HepG2 (cell line): ENCODE results near the gene TRPV6. TPM values are rescaled to one million over a fixed set of nuclear protein-coding genes. Genes with fewer than 3 reads are reported as not detected.

ENCODE experiments used
- ATAC-seq: fragments of 200-7000 bp; cut with Tn5 transposase; 3 replicates; pipeline ENCODE4 v1.9.1; 2020; ENCODE audit warnings: mild to moderate bottlenecking, moderate library complexity
- BruUV-seq: library from RNA; stranded (reverse); fragments of 400-500 nt; replicated peaks from 2 replicates; lab custom pipeline; 2021; lab: Mats Ljungman, UMichigan
- CTCF ChIA-PET: fragments of 300-600 bp; formaldehyde crosslinking; extraction: SDS; loops from one replicate; lab custom pipeline; 2021; ENCODE audit warnings: low total read pairs, inconsistent platforms, low intra/inter-chr PET ratio; lab: Yijun Ruan, JAX
- POLR2A ChIA-PET: fragments of 350-600 bp; sonication (Branson Sonifier 250); formaldehyde crosslinking; loops from one replicate; lab custom pipeline; 2020; ENCODE audit warnings: antibody characterized with exemption, inconsistent platforms; lab: Yijun Ruan, JAX
- DNase-seq: peaks from one replicate; pipeline ENCODE4 v3.0.0-alpha.2; 2015; ENCODE audit warnings: low spot score
- FAIRE-seq: peaks from 3 replicates; lab custom pipeline; 2011; peaks lifted over from hg19 to GRCh38; lab: Jason Lieb, UNC
- H2AFZ ChIP-seq: one replicate; pipeline ENCODE4 v1.6.1; 2011; ENCODE audit warnings: low read length, inconsistent platforms
- H3K27ac ChIP-seq: fragments of 300-600 bp; 3 replicates; pipeline ENCODE4 v1.8.0; 2011; ENCODE audit warnings: mixed run types, mild to moderate bottlenecking, mixed read lengths, low read length, inconsistent platforms; ENCODE audit not compliant: insufficient read depth; ENCODE audit errors: extremely low read length
- H3K27me3 ChIP-seq, 2 experiments: fragments of 200-600 bp in 1 of 2; 2 replicates in 1 of 2; 3 replicates in 1 of 2; pipeline versions ENCODE4 v1.6.0 to v1.8.0; 2011; ENCODE audit warnings: low read length in 2 of 2, mild to moderate bottlenecking in 2 of 2, moderate library complexity in 2 of 2, inconsistent platforms in 1 of 2; ENCODE audit not compliant: insufficient read depth in 2 of 2, control insufficient read depth in 1 of 2
- H3K36me3 ChIP-seq, 2 experiments: fragments of 200-600 bp in 1 of 2; replicated peaks in 1 of 2; 2 replicates in 1 of 2; 3 replicates in 1 of 2; pipeline versions ENCODE4 v1.5.1 to v1.8.0; 2011; ENCODE audit warnings: low read length in 2 of 2, inconsistent platforms in 1 of 2; ENCODE audit not compliant: insufficient read depth in 2 of 2, control insufficient read depth in 1 of 2
- H3K4me1 ChIP-seq: 2 replicates; pipeline ENCODE4 v1.5.1; 2012; ENCODE audit warnings: low read length, inconsistent platforms; ENCODE audit not compliant: insufficient read depth
- H3K4me2 ChIP-seq: 2 replicates; pipeline ENCODE4 v1.6.0; 2011; ENCODE audit warnings: low read depth, low read length, inconsistent platforms
- H3K4me3 ChIP-seq, 3 experiments: fragments of 200-600 bp in 1 of 3; sonication (generic), shearing (Covaris generic) in 1 of 3; replicated peaks in 1 of 3; 2 replicates each; pipeline ENCODE4 v1.5.1; 2011 to 2016; ENCODE audit warnings: low read length in 3 of 3, inconsistent platforms in 2 of 3, low read depth in 2 of 3, mild to moderate bottlenecking in 2 of 3, control low read depth in 1 of 3, mixed read lengths in 1 of 3; ENCODE audit not compliant: insufficient read depth in 1 of 3
- H3K79me2 ChIP-seq: one replicate; pipeline ENCODE4 v1.6.1; 2011; ENCODE audit warnings: low read length, inconsistent platforms; ENCODE audit not compliant: insufficient read depth
- H3K9ac ChIP-seq: 2 replicates; pipeline ENCODE4 v1.6.0; 2011; ENCODE audit warnings: mild to moderate bottlenecking, low read depth, low read length, inconsistent platforms; ENCODE audit not compliant: insufficient read depth
- H3K9me3 ChIP-seq: 2 replicates; pipeline ENCODE4 v1.5.1; 2012; ENCODE audit warnings: mild to moderate bottlenecking, low read length
- H4K20me1 ChIP-seq: 2 replicates; pipeline ENCODE4 v1.6.0; 2011; ENCODE audit warnings: inconsistent platforms, mild to moderate bottlenecking, low read length, moderate library complexity; ENCODE audit not compliant: insufficient read depth
- ATAD3A ChIP-seq: sonication (generic); formaldehyde crosslinking; IDR thresholded peaks from 2 replicates; pipeline ENCODE4 v1.4.0; 2020; ENCODE audit warnings: missing genetic modification reagents
- NFRKB ChIP-seq: fragments of 450-650 bp; IDR thresholded peaks from 2 replicates; pipeline ENCODE4 v1.6.1; 2017
- NRL ChIP-seq: sonication (generic); formaldehyde crosslinking; IDR thresholded peaks from 2 replicates; pipeline ENCODE4 v1.5.0; 2020; ENCODE audit warnings: missing genetic modification reagents, mild to moderate bottlenecking, moderate library complexity, borderline replicate concordance
- PRMT3 ChIP-seq: sonication (generic); formaldehyde crosslinking; IDR thresholded peaks from 2 replicates; pipeline ENCODE4 v1.8.1; 2022; ENCODE audit warnings: low read depth, mild to moderate bottlenecking, moderate library complexity, missing genetic modification reagents, borderline replicate concordance
- SYNCRIP ChIP-seq: fragments of 200-400 bp; formaldehyde crosslinking; IDR thresholded peaks from 2 replicates; pipeline ENCODE4 v1.6.1; 2018; ENCODE audit warnings: mild to moderate bottlenecking, low read depth, low read length; ENCODE audit not compliant: insufficient read depth
- THAP11 ChIP-seq: IDR thresholded peaks from 2 replicates; pipeline ENCODE4 v1.6.1; 2016; ENCODE audit warnings: missing biosample characterization, missing genetic modification reagents
- THAP8 ChIP-seq: sonication (generic); formaldehyde crosslinking; IDR thresholded peaks from 2 replicates; pipeline ENCODE4 v1.5.1; 2020; ENCODE audit warnings: missing genetic modification reagents, mild to moderate bottlenecking, borderline replicate concordance
- ZBTB43 ChIP-seq: sonication (generic); formaldehyde crosslinking; conservative IDR thresholded peaks from 2 replicates; pipeline ENCODE4 v1.4.0; 2020; ENCODE audit warnings: missing genetic modification reagents
- ZNF18 ChIP-seq: sonication (generic); formaldehyde crosslinking; IDR thresholded peaks from 2 replicates; pipeline ENCODE4 v1.8.0; 2022; ENCODE audit warnings: mild to moderate bottlenecking, missing genetic modification reagents; ENCODE audit not compliant: insufficient replicate concordance
- ZNF414 ChIP-seq: sonication (generic); formaldehyde crosslinking; IDR thresholded peaks from 2 replicates; pipeline ENCODE4 v1.5.0; 2020; ENCODE audit warnings: missing genetic modification reagents
- ZNF605 ChIP-seq: sonication (generic); formaldehyde crosslinking; IDR thresholded peaks from 2 replicates; pipeline ENCODE4 v1.8.0; 2022; ENCODE audit warnings: mild to moderate bottlenecking, missing genetic modification reagents
- WGBS: methylation state at CpG from one replicate; pipeline ENCODE4 v1.1.6; 2017; ENCODE audit warnings: low lambda C conversion rate; 5-methylcytosine and 5-hydroxymethylcytosine counted together
- in situ Hi-C: cut with HindIII; loops from 2 replicates; pipeline ENCODE4 v1.10.0; 2017; ENCODE audit warnings: low pct_unique_long_range_greater_than_20kb; ENCODE audit not compliant: extremely low pct_ligation_motif_present
- intact Hi-C: fragments of 100-400 bp; cut with micrococcal nuclease; formaldehyde crosslinking; loops from one replicate; pipeline ENCODE4 v1.10.0; 2022; ENCODE audit not compliant: unreplicated experiment
- polyA plus RNA-seq, 8 experiments: library from polyadenylated mRNA; depleted of rRNA in 3 of 8; stranded (reverse) in 7 of 8; unstranded in 1 of 8; fragments of >200 nt; fragmentation: Illumina TruSeq in 4 of 8; extraction: Trizol in 4 of 8; gene quantifications; 2 replicates each; pipeline versions ENCODE4 v1.2.1 to v1.2.3, GENCODE V29; 2011 to 2016; ENCODE audit warnings: low read depth in 4 of 8, missing spikeins in 1 of 8, mixed read lengths in 1 of 8; ENCODE audit not compliant: insufficient read depth in 1 of 8
- total RNA-seq, 5 experiments: library from RNA; depleted of rRNA; stranded (reverse); fragments of >200 nt; fragmentation: Illumina TruSeq; extraction: Trizol; gene quantifications; 2 replicates each; pipeline ENCODE4 v1.2.3, GENCODE V29; 2016; ENCODE audit warnings: low read depth in 1 of 5
- TF ChIP-seq, protein P1 (sequence below): sonication (generic); formaldehyde crosslinking; conservative IDR thresholded peaks from 2 replicates; pipeline ENCODE4 v1.4.0; 2020; ENCODE audit warnings: missing genetic modification reagents
- TF ChIP-seq, protein P2 (sequence below): sonication (generic); IDR thresholded peaks from 2 replicates; pipeline ENCODE4 v1.6.1; 2016; ENCODE audit warnings: low read depth, borderline replicate concordance

Gene TRPV6
- total and polyA plus RNA-seq, 2 of the 13 experiments (the other 11 are each of a cell fraction or from before 2014, with no cell fraction given), result not detected

DNA sequence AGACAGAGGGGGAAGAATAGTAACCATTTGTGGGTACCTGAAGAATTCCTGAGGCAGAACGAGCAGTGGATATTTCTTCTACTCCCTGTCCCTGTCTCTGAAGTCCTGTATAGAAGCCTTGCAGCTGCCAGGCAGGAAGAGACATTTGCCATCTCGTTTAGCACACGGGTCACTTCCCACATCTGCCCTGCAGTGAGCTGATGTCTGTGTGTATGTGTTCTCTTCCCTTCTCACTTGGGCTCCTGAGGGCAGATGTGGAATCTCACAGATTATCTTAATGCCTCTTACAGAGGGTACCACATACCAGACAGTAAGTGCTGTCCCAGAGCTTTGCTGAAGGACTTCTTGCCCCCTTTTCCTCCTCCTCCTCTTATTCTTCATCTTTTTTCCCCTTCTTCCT, 14.1 kb upstream of the TRPV6 start:
- in situ Hi-C loops, result no loop called here
- ChIA-PET CTCF (no interaction called here), POLR2A (no interaction called here)
- intact Hi-C loops, result no loop called here
- no peaks in the 10 kb centered on the region for H4K20me1 ChIP-seq
- no peak for ATAC-seq
- peaks cover 6% of the 10 kb centered on the region for H3K9me3 ChIP-seq
- no peaks in the 10 kb centered on the region; a peak in 1 of 5 replicates for H3K27me3 ChIP-seq
- H3K4me3 ChIP-seq, result no peak overlapping the region
- H3K9ac ChIP-seq, result no peak overlapping the region
- H3K36me3 ChIP-seq, result no peaks in the 10 kb centered on the region
- no peak for TF ChIP-seq THAP8 (CRISPR knock-in tag)
- TF ChIP-seq SYNCRIP, result no peak
- no peak for TF ChIP-seq ZBTB43 (CRISPR knock-in tag)
- TF ChIP-seq NRL (CRISPR knock-in tag), result no peak
- TF ChIP-seq, protein P1, sequence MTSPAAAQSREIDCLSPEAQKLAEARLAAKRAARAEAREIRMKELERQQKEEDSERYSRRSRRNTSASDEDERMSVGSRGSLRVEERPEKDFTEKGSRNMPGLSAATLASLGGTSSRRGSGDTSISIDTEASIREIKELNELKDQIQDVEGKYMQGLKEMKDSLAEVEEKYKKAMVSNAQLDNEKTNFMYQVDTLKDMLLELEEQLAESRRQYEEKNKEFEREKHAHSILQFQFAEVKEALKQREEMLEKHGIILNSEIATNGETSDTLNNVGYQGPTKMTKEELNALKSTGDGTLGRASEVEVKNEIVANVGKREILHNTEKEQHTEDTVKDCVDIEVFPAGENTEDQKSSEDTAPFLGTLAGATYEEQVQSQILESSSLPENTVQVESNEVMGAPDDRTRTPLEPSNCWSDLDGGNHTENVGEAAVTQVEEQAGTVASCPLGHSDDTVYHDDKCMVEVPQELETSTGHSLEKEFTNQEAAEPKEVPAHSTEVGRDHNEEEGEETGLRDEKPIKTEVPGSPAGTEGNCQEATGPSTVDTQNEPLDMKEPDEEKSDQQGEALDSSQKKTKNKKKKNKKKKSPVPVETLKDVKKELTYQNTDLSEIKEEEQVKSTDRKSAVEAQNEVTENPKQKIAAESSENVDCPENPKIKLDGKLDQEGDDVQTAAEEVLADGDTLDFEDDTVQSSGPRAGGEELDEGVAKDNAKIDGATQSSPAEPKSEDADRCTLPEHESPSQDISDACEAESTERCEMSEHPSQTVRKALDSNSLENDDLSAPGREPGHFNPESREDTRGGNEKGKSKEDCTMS (CRISPR knock-in tag), result no peak
- no peak for TF ChIP-seq PRMT3 (CRISPR knock-in tag)
- no peak for TF ChIP-seq THAP11 (CRISPR knock-in tag)
- TF ChIP-seq, protein P2, sequence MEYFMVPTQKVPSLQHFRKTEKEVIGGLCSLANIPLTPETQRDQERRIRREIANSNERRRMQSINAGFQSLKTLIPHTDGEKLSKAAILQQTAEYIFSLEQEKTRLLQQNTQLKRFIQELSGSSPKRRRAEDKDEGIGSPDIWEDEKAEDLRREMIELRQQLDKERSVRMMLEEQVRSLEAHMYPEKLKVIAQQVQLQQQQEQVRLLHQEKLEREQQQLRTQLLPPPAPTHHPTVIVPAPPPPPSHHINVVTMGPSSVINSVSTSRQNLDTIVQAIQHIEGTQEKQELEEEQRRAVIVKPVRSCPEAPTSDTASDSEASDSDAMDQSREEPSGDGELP, result no peak
- no peak for TF ChIP-seq NFRKB
- no peak for TF ChIP-seq ZNF414 (CRISPR knock-in tag)
- TF ChIP-seq ATAD3A, result no peak
- no peak for TF ChIP-seq ZNF605
- no peak for TF ChIP-seq ZNF18 (CRISPR knock-in tag)
- no peaks in the 10 kb centered on the region for H3K79me2 ChIP-seq
- H3K4me1 ChIP-seq, result no peaks in the 10 kb centered on the region
- no TSS peak for BruUV-seq
- no peak overlapping the region for H3K4me2 ChIP-seq
- no peak for FAIRE-seq
- H2AFZ ChIP-seq, result no peak overlapping the region
- no peak overlapping the region for H3K27ac ChIP-seq
- 0% methylated on average over 3 of the region's 3 CpGs for WGBS
- no peak for DNase-seq
